Testis (tissue), 3 donors: Measurements from ENCODE around the gene KIF26B. TPM values are rescaled to one million over a fixed set of nuclear protein-coding genes. Genes with fewer than 3 reads are reported as not detected.

ENCODE experiments used
- DNase-seq: peaks from one replicate; pipeline ENCODE4 v3.0.0-alpha.2; 2019
- H3K27ac ChIP-seq, 2 donors: fragments of 200-600 bp; sonication (generic); one replicate each; pipeline ENCODE4 v1.5.1; 2019
- H3K27me3 ChIP-seq: fragments of 200-600 bp; sonication (generic); one replicate; pipeline ENCODE4 v1.5.1; 2019
- H3K36me3 ChIP-seq: fragments of 200-600 bp; sonication (generic); one replicate; pipeline ENCODE4 v1.5.1; 2017; ENCODE audit warnings: low read depth; ENCODE audit errors: missing control alignments
- H3K4me1 ChIP-seq: fragments of 200-600 bp; sonication (generic); one replicate; pipeline ENCODE4 v1.5.1; 2019
- H3K4me3 ChIP-seq, 2 donors: fragments of 200-600 bp; sonication (generic); one replicate each; pipeline ENCODE4 v1.5.1; 2017 to 2019
- H3K9me3 ChIP-seq: fragments of 200-600 bp; sonication (generic); one replicate; pipeline ENCODE4 v1.5.1; 2017
- POLR2A ChIP-seq: fragments of 450-650 bp; IDR thresholded peaks from one replicate; pipeline ENCODE4 v1.6.1; 2017; ENCODE audit warnings: antibody characterized with exemption, mild to moderate bottlenecking, moderate library complexity
- whole genome bisulfite sequencing, 2 donors: methylation state at CpG; one replicate each; pipeline ENCODE4 v1.1.5; 2018; 5-methylcytosine and 5-hydroxymethylcytosine counted together
- intact Hi-C: fragments of 100-400 bp; cut with DNase I; formaldehyde crosslinking; loops from one replicate; pipeline ENCODE4 v1.15.1; 2023; ENCODE audit warnings: low total_unique reads
- polyA plus RNA-seq: library from polyadenylated mRNA; stranded (reverse); fragments of 350-450 nt; fragmentation: Illumina TruSeq; extraction: RNeasy Lipid Tissue Mini Kit (QIAGEN cat#74804); gene quantifications from one replicate; pipeline ENCODE4 v1.2.3, GENCODE V29; 2014; ENCODE audit warnings: low read depth, low replicate concordance; ENCODE audit not compliant: insufficient read depth
- total RNA-seq, 2 donors: library from RNA; depleted of rRNA; stranded (reverse); fragments of >200 nt; gene quantifications; one replicate each; pipeline ENCODE4 v1.2.3, GENCODE V29; 2016
- TF ChIP-seq, protein P1 (sequence below), 3 experiments: fragments of 450-650 bp in 2 of 3; fragments of 200-600 bp in 1 of 3; sonication (generic) in 1 of 3; IDR thresholded peaks; one replicate each; pipeline ENCODE4 v1.5.1; 2016 to 2019; ENCODE audit warnings: antibody characterized with exemption in 3 of 3, mild to moderate bottlenecking in 2 of 3, moderate library complexity in 1 of 3

Gene KIF26B
- total and polyA plus RNA-seq, 3 donors from 2014 or later = 3.0 to 4.8 (median 3.1) TPM

DNA sequence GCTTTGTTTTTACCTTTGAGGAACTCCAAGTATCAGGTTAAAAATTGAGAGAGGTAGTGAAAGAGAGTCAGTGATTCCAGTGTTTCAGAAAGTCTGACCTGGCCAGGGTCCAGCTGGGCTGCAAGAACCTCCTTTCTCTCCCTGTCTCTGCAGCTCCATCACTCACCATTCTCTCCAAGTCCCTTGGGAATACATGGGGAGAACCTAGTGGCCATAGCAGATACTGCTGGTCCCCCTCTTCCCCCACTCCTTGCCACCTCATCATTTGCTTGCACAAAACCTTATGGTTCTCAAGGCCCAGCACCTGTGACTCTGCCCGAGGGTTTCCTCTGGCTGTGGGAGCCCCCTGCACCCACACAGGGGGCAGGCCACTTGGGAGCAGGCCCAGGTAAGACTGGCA lies 279.5 kb downstream of the KIF26B start:
- Histone ChIP-seq H3K27me3 (no peaks in the 10 kb centered on the region), H3K27ac (no peak overlapping the region)
- DNase-seq = no peak

DNA sequence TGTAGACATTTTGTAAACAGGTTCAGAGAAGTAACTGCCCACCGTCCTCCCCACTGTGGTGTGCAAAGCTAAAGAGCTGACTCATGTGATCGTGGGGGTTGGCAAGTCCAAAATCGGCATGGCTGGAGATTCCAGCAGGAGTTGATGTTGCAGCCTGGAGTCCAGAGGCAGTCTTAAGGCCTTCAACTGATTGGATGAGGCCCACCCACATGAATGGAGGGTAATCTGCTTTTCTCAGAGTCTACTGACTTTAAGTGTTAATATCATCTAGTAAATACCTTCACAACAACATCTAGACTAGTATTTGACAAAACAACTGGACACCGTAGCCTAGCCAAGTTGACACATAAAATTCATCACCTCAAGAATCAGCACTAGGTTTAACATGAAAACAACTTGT lies 281.6 kb downstream of the KIF26B start:
- Histone ChIP-seq H3K4me1 (no peaks in the 10 kb centered on the region), H3K27ac (no peak overlapping the region), H3K9me3 (no peaks in the 10 kb centered on the region), H3K27me3 (no peaks in the 10 kb centered on the region), H3K36me3 (no peaks in the 10 kb centered on the region), H3K4me3 (no peak overlapping the region)
- no peak for TF ChIP-seq POLR2A
- TF ChIP-seq, protein P1, sequence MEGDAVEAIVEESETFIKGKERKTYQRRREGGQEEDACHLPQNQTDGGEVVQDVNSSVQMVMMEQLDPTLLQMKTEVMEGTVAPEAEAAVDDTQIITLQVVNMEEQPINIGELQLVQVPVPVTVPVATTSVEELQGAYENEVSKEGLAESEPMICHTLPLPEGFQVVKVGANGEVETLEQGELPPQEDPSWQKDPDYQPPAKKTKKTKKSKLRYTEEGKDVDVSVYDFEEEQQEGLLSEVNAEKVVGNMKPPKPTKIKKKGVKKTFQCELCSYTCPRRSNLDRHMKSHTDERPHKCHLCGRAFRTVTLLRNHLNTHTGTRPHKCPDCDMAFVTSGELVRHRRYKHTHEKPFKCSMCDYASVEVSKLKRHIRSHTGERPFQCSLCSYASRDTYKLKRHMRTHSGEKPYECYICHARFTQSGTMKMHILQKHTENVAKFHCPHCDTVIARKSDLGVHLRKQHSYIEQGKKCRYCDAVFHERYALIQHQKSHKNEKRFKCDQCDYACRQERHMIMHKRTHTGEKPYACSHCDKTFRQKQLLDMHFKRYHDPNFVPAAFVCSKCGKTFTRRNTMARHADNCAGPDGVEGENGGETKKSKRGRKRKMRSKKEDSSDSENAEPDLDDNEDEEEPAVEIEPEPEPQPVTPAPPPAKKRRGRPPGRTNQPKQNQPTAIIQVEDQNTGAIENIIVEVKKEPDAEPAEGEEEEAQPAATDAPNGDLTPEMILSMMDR (IDR thresholded peaks at IDR 0.05) = no peak
- 88 to 97% methylated on average over 4 of the region's 4 CpGs for WGBS, 2 donors
- no peak for DNase-seq
- intact Hi-C loops = no loop called here

More for the DNA sequence above, 279.5 kb downstream of the KIF26B start:
- Histone ChIP-seq H3K4me1 (no peaks in the 10 kb centered on the region), H3K36me3 (no peaks in the 10 kb centered on the region), H3K4me3 (no peak overlapping the region), H3K9me3 (no peaks in the 10 kb centered on the region)
- intact Hi-C loops = no loop called here
- 80 to 94% methylated on average over 1 of the region's 1 CpG for WGBS, 2 donors
- no peak for TF ChIP-seq POLR2A
- TF ChIP-seq, protein P1 (IDR thresholded peaks at IDR 0.05) = no peak

DNA sequence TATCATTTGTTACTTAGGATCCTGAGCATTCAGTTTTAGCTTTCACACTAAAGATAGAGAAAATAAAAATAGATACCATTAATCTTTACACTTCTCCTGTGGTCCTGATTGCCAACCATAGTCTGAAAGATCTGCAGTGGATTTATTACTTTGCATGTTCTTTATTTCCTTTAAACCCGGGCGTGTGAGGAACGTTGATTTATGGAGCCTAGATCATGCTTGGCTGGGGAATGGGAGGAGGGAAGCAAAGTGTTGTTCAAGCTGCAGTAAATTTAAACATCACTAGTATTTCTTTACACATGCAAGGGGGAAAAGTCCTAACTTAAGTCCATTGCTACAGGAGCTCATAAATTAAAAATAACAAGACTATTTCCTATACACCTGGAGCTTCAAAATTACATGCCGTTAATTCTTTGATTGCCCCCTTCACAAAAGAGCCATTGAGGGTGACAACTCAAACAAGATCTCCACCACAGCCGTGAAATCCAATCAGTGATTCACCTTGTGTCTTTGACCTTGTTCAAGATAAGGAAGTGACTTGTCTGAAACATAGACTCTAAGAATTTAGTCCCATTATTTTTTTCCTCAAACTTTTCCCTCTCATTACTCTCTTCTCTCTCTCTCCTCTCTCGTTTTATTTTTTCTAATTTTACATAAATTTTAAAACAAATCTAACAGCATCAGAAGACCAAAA lies 282.7 kb downstream of the KIF26B start:
- TF ChIP-seq POLR2A = no peak
- TF ChIP-seq, protein P1 (IDR thresholded peaks at IDR 0.05) = no peak
- 43 to 46% methylated on average over 6 of the region's 6 CpGs for WGBS, 2 donors

DNA sequence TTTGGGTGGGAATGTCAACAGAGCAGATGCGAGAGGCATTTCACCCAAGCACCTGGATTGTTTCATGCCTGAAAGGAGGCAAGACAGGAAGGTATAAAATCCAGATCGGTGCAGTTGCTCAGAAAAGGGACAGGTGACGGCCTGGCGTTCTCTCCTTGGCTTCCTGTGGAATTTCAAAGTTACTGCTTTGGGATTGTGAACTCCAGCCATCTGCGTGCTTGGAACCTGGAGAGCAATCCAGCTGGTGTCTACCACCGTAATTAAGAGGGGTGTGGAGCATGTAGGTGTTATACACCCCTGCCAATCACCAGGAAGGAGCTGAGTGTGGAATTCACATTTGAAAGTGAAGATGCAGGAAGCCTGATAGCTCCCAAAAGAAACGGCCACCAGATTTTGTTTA lies 286.1 kb downstream of the KIF26B start:
- H3K9me3 ChIP-seq = no peaks in the 10 kb centered on the region
- H3K4me1 ChIP-seq = no peaks in the 10 kb centered on the region
- intact Hi-C loops = no loop called here
- DNase-seq = no peak
- H3K27ac ChIP-seq = no peak overlapping the region
- H3K4me3 ChIP-seq = no peak overlapping the region
- no peaks in the 10 kb centered on the region for H3K36me3 ChIP-seq
- 59 to 70% methylated on average over 7 of the region's 7 CpGs for WGBS, 2 donors
- no peaks in the 10 kb centered on the region for H3K27me3 ChIP-seq
- no peak for TF ChIP-seq POLR2A
- TF ChIP-seq, protein P1 (IDR thresholded peaks at IDR 0.05) = no peak

More for the DNA sequence above, 282.7 kb downstream of the KIF26B start:
- Histone ChIP-seq H3K4me3 (no peak overlapping the region), H3K36me3 (no peaks in the 10 kb centered on the region), H3K4me1 (no peaks in the 10 kb centered on the region), H3K27me3 (no peaks in the 10 kb centered on the region), H3K9me3 (no peaks in the 10 kb centered on the region), H3K27ac (no peak overlapping the region)
- DNase-seq = no peak
- intact Hi-C loops = no loop called here

DNA sequence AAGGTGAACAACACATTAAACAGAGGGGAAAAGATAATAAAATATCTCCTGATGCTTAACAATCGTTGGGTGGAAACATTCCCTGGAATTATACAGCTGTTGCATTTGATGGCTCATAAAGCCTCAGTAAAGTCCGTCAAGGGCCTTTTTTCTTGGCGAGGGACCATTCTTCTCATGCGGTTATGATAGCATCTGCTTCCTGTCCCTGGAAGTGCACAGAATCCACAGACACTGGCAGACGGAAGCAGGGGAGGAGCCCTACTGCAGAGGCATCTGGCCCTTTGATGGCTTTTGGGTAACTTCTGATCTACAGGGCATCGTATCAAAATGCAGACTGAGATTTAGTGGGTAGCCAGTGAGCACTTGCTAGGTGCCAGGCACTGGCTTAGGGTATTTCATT lies 286.9 kb downstream of the KIF26B start:
- Histone ChIP-seq H3K27ac (no peak overlapping the region), H3K27me3 (no peaks in the 10 kb centered on the region), H3K9me3 (no peaks in the 10 kb centered on the region), H3K4me3 (no peak overlapping the region), H3K4me1 (no peaks in the 10 kb centered on the region), H3K36me3 (no peaks in the 10 kb centered on the region)
- intact Hi-C loops = no loop called here
- 35 to 37% methylated on average over 6 of the region's 6 CpGs for WGBS, 2 donors
- no peak for DNase-seq
- no peak for TF ChIP-seq POLR2A
- TF ChIP-seq, protein P1 (IDR thresholded peaks at IDR 0.05) = no peak
